Measurements from ENCODE around the gene GRM2.

GRM2 gene

DNA sequence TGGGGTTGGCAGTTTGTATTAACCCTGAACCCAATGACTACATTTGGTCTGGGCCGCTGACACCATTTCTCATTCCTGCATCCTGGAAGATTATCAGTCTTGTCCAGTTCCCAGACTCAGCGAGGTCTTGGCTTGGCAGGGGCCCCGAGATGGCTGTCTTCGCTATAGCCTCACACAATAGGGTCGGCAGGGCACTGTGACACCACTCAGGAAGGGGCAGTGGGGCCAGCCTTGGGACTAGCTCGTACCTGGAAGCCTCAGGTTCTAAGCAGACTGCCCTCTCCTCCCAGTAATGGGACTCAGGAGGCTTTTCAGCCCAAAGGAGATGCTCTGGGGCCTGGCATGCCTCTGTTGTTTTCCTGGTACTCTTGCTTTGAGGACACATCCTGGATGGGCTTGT lies 26.7 kb upstream of the GRM2 start:
- no peak overlapping the region for H3K4me3 ChIP-seq (ENCODE audit: low read depth, low read length)
- TF ChIP-seq, protein P1, sequence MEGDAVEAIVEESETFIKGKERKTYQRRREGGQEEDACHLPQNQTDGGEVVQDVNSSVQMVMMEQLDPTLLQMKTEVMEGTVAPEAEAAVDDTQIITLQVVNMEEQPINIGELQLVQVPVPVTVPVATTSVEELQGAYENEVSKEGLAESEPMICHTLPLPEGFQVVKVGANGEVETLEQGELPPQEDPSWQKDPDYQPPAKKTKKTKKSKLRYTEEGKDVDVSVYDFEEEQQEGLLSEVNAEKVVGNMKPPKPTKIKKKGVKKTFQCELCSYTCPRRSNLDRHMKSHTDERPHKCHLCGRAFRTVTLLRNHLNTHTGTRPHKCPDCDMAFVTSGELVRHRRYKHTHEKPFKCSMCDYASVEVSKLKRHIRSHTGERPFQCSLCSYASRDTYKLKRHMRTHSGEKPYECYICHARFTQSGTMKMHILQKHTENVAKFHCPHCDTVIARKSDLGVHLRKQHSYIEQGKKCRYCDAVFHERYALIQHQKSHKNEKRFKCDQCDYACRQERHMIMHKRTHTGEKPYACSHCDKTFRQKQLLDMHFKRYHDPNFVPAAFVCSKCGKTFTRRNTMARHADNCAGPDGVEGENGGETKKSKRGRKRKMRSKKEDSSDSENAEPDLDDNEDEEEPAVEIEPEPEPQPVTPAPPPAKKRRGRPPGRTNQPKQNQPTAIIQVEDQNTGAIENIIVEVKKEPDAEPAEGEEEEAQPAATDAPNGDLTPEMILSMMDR (conservative IDR thresholded peaks at IDR 0.05; ENCODE audit: low read depth, low read length): no peak
- DNase-seq (ENCODE audit: low read depth): no peak

DNA sequence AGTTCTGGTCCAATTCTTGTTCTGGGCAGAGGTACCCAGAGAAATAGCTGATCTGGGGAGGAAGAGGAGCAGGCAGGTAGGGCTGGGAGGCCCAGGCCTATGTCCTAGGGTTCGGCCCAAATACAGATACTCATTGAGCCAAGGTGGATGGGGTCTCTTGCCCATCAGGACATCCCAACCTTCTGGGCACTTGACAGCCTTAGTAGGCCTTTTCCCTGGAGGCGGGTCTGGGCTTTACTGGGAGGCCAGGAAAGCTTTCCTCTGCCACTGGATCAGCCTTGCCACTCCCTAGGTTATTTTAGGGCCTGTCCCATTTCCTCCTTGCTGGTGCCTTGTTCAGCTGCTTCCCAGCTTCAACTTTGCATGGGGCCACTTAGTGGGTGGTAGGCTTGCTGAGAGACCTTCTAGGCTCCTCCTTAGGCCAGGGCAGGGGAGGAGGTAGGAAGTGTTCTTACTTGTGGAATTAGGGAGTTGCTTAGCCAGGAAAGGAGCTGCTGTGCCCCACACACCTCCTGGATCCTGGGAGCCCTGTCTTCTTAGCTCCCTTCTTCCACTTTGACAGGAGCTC lies 26.1 kb upstream of the GRM2 start:
- no peak for DNase-seq (ENCODE audit: low read depth)
- no peak overlapping the region for H3K4me3 ChIP-seq (ENCODE audit: low read depth, low read length)

DNA sequence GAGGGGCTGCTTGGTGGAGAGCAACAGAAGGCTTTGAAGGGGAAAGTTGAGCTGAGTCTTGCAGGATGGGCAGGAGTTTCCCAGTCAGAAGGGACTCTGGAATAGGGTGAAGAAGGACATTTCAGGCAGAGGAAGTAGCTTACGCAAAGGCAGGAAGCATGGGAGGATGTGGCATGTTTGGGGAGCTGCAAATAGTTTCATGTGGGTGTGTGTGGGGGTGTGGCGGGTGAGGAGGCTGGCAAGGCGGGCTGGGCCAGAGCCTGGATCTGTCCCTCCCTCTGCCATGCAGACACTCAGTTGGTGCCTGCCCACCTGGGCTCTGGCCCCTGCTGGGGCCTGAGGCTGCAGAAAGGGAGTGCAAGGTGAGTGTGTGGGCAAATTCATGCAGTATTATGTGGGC lies 25.4 kb upstream of the GRM2 start:
- peak; percentile 15 for DNase-seq (ENCODE audit: low read depth)

More for the DNA sequence above, 26.1 kb upstream of the GRM2 start:
- TF ChIP-seq, protein P1 (conservative IDR thresholded peaks at IDR 0.05; ENCODE audit: low read depth, low read length): no peak

DNA sequence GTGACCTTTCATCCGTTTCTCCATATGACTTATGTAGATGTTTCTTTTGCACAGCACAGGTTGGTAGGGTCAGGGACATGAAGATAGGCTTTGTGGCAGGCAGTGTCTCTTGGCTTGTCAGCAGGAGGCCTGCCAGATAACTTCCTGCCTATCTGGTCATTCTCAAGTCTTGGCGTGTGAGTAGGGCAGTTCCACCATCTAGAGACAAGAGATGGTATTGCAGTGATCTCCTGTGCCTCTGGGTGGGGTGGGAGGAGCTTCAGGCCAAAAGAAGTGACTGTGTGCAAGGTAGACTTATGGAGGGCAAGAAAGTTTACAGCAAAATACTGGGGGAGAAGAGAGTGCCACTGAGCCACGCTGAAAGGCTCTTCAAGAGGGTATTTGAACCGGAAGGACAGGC lies 24.8 kb upstream of the GRM2 start:
- no peak overlapping the region for H3K4me3 ChIP-seq (ENCODE audit: low read depth, low read length)
- DNase-seq (ENCODE audit: low read depth): peak; percentile 94
- TF ChIP-seq, protein P1 (conservative IDR thresholded peaks at IDR 0.05; ENCODE audit: low read depth, low read length): peak; percentile 88

More for the DNA sequence above, 25.4 kb upstream of the GRM2 start:
- TF ChIP-seq, protein P1 (conservative IDR thresholded peaks at IDR 0.05; ENCODE audit: low read depth, low read length): no peak
- no peak overlapping the region for H3K4me3 ChIP-seq (ENCODE audit: low read depth, low read length)

DNA sequence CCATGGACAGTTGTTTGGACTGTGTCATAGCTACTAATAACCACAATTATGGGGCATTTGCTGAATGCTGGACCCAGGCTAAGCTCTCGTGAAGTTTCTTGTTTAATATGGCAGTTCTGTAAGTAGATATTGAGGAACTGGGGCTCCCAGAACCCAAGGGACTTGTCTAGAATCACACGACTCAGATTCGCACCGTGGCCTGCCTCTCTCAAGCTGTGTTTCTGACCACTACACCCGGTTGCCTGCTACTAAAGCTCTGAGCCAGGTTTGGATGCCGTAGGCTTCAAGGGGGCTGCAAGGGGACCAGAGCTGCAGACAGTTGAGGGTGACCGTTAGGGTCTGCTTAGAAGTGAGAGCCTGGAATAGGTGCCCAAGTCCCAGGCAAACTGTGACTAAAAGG lies 24.3 kb upstream of the GRM2 start:
- DNase-seq (ENCODE audit: low read depth): no peak
- H3K4me3 ChIP-seq (ENCODE audit: low read depth, low read length): no peak overlapping the region
- TF ChIP-seq, protein P1 (conservative IDR thresholded peaks at IDR 0.05; ENCODE audit: low read depth, low read length): no peak

DNA sequence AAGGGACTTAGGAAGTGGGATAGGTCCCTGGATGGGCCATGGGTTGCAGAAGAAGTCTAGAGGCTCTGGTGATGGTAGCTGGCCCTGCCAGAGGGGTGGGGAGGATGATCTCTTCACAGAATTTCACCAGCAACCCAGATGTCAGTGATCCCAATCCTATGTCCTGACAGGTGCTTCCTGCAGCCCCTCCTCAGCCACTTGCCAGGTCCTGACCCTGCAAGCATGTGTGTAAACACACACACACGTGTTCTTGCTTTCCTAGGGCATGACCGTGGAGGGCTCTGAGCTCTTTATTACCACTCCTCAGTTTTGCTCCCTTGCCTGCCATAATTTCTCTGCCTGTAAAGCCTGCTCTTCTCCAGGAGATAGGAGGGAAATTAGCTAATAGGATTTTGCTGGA lies 23.3 kb upstream of the GRM2 start:
- no peak for DNase-seq (ENCODE audit: low read depth)
- no peak overlapping the region for H3K4me3 ChIP-seq (ENCODE audit: low read depth, low read length)
- TF ChIP-seq, protein P1 (conservative IDR thresholded peaks at IDR 0.05; ENCODE audit: low read depth, low read length): no peak

DNA sequence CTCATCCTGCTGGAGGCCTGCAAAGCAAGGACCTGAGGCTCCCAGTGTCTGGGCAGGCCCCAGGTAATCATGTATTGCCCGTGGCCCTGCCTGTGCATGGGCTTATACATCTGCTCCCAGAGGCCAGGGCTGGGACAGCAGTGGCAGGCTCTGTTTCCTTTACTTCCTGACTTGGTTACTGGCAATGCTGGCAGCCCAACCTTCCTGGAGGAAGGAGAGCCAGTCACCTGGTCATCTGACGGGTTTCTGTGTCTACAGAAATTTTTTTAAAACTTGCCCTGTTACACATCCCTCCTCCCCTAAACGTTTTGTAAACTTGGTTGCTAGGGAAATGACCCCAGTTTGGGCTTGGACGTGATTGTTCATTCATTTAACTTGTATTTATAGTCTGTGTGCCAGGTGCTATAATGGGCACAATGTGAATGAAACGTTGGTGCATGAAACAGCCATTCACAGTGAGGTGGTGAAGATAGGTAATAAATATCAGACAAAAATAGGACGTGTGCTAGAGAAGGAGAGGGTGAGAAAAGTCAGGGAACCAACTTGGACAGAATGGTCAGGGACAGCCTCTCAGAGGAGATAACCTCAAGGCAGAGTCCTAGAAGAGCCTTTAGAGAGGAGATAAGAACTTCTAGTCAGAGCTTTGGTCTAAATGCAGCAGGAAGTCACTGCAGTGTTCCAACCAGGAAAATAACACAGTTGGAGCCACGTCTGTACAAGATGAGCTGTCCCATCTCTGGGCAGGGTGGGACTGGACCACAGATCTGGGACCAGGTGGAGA lies 21.7 kb upstream of the GRM2 start:
- TF ChIP-seq, protein P1 (conservative IDR thresholded peaks at IDR 0.05; ENCODE audit: low read depth, low read length): no peak
- DNase-seq (ENCODE audit: low read depth): no peak
- no peak overlapping the region for H3K4me3 ChIP-seq (ENCODE audit: low read depth, low read length)
